COR-L47 (cell line): ENCODE results near the gene SLC17A9.

ENCODE experiments used
- DNase-seq: peaks from one replicate; lab custom pipeline; 2025; lab: John Stamatoyannopoulos, UW

The SLC17A9 gene

GRCh38 chr20:63005365-63005861 is 52.9 kb downstream of the SLC17A9 start:
- DNase-seq, result no peak

DNA sequence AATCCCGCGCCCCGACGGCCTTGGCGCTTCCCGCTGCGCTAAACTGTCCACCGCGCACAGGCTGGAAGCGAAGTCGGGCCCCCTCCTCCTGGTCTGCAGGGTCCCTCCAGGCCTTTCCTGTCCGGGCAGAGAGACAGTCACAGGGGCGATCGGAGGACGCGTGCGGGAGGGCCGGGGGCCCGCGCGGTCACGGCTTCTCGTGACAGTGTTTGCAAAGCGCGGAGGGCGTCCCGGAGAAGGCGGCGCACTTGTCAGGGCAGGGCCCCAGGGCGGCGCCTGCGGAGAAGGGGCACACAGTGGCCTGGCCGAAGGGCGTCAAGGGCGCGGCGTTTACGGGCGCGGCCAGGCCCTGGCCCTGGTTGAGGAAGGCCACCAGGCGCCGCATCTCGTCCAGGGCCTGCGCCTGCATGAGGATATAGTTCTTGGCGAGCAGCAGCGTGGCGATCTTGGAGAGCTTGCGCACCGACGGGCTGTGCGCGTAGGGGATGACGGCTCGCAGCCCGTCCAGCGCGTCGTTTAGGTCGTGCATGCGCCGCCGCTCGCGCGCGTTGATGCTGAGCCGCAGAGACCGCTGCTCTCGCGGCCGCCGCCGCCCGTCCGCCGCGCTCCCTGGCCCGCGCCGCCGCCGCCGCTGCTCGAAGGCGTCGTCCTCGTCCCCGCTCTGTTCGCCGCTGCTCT is 53.5 kb downstream of the SLC17A9 start:
- peak; percentile 15 for DNase-seq

- DNase-seq, result peak; percentile 30
These were observed 54.2 kb downstream of the SLC17A9 start, which contains the start of gene BHLHE23 for GRCh38 chr20:63006540-63007359. TSS of gene BHLHE23 (minus strand) at chr20:63006964. CDS start at chr20:63006774, 190 bp downstream.

DNA sequence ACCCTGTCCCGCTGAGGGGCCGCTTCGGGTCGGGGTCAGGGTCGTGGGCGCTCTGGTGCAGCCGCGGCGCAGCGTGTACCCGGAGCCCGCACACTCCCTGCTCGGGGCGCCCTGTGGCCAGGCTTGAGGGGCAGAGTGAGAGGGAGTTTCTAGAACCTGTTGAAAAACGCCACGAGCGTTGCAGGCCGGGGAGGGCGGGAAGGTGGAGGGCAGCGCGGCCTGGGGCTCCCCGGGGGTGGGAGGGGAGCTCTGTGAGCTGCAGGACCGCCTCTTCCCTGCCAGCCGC is 54.8 kb downstream of the SLC17A9 start:
- no peak for DNase-seq

DNA sequence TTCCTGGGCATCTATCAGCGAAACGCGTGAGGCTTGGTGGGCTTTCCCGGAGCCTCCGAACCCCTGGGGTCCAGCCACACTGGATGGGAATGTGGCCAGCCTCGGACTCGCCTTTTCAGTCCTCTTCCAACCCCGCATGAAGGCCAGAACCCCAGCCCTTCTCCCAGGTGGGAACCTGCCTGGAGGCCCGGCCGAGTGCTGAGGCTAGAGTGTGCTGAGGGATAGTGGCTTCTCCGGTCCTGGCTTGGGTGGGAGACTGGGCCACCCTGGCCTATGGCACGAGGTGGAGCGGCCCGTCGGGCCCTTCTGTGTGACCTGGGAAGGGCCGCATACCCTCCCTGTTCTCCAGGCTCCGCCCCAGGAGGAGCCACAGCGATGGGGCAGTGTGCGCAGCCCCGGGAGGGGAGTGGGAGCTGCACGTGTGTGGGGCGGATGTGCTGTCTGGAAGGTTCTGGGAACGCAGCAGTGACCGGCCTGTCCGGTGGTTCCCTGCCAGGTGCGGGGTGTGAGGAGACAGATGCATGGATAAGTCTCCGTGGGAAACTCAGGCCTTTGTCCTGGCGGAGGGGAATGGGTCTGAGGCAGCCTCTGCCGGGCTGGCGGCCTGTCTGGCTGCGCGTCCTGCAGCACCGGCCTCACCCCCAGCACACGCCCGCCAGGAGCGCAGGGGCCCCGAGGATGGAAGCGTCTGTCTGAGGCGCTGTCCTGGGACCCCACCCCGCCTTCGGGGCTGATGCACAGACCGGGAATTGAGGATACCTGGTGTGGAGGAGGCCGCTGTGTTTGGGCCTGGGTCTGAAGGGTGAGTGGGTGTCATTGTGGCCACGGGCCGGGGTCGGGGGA is 55.4 kb downstream of the SLC17A9 start:
- no peak for DNase-seq

GRCh38 chr20:63008541-63009044 is 56.1 kb downstream of the SLC17A9 start:
- no peak for DNase-seq

GRCh38 chr20:63009045-63009961 is 56.8 kb downstream of the SLC17A9 start:
- DNase-seq, result peak; percentile 68

DNA sequence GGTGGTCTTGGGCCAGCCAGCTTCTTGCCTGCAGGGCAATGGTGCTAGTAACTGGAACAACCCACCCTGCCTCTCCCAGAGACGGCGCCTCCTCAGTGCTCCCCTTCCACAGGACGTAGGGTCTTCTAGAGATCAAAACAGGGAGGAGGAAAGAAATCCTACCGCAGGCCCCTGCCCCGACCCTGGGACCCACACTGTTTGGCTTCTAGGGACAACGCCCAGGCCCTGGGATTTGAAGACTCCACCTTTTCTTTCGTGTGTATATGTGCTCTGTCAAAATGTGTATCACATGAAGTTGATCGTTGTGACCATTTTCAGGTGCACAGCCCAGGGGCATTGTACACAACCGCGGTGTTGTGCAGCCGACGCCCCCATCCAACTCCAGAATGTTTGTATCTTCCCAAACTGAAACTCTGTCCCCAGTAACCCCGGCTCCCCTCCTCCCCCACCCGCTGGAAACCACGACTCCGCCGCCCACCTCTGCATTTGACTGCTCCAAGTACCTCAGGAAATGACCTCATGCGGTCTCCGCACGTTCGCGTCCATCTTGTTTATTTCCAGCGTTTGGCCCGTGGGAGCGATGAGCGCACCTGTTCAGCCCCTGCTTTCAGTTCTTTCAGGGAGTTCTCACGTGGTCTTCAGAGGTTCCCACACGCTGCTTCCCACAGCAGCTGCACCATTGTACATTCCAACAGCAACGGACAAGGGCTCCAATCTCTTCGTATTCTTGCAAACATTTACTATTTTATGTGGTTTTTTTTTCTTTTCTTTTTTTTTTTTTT is 57.7 kb downstream of the SLC17A9 start:
- DNase-seq, result peak; percentile 17

- peak; percentile 14 for DNase-seq
These were observed 59.3 kb downstream of the SLC17A9 start for GRCh38 chr20:63011798-63012197.

DNA sequence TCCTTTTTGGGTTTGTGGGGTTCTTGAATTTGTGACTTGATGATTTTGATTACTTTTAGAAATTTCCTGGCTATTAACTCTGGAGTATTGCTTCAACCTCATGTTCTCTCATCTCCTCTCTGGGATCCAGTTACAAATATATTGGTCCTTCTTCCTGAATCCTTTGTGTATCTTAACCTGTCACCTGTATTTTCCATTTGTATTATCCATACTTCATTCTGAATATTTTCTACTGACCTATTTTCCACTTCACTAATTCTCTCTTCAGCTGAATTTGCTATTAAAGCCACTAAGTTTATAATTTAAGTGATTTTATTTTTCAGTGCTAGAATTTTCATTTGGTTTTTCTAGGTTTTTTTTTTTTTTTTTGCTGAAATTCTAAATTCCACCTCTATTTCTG is 60.7 kb downstream of the SLC17A9 start:
- DNase-seq, result no peak

- DNase-seq, result no peak
These were observed 61.8 kb downstream of the SLC17A9 start for GRCh38 chr20:63014287-63014686.

DNA sequence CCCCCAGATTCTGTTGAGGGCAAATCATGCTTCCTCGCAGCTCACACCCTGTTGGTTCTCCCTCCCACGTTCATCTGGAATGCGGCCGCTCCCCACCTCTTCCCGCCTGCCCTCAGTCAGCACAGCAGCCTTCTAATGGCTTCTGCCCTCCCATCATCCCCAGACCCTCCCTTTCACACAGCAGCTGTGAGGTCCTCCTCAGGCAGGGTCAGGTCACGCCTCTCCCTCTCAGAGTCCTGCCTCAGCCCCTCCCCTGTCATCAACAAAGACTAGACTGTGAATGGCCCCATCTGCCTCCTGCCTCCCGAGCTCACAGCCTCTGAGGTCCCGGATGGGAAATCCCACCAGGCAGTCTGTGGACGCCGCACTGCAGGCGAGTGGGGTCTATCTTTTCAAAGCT is 62.2 kb downstream of the SLC17A9 start:
- DNase-seq, result no peak

- DNase-seq, result no peak
These were observed 62.7 kb downstream of the SLC17A9 start for GRCh38 chr20:63015147-63015661.

- DNase-seq, result no peak
These were observed 63.3 kb downstream of the SLC17A9 start for GRCh38 chr20:63015662-63016361.

DNA sequence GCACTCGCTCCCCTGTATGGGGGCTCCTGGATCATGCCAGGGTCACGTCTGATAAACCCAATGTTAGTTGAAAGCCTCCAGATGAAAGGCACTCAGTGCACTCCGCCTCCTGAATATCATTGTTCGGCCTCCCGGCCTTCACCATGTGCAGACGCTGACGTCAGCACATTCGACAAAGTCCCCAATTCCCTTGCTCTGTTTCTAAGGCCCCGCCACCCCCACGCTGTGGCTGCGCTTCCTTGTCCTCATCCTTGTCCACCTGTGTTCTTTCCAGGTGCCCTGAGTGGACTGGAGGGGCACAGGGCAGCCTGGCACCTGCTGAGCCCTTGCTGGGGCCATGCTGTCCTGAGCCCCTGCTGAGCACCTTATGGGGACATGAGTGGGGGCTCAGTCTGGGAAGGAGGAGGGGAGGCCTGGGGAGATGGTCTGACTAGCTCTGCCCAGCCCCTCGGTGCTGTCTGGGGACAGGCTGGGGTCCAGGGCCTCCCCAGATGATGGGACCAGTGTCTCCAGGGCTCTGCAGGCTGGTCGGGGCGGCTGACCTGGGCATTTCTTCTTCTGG is 64.1 kb downstream of the SLC17A9 start:
- no peak for DNase-seq

DNA sequence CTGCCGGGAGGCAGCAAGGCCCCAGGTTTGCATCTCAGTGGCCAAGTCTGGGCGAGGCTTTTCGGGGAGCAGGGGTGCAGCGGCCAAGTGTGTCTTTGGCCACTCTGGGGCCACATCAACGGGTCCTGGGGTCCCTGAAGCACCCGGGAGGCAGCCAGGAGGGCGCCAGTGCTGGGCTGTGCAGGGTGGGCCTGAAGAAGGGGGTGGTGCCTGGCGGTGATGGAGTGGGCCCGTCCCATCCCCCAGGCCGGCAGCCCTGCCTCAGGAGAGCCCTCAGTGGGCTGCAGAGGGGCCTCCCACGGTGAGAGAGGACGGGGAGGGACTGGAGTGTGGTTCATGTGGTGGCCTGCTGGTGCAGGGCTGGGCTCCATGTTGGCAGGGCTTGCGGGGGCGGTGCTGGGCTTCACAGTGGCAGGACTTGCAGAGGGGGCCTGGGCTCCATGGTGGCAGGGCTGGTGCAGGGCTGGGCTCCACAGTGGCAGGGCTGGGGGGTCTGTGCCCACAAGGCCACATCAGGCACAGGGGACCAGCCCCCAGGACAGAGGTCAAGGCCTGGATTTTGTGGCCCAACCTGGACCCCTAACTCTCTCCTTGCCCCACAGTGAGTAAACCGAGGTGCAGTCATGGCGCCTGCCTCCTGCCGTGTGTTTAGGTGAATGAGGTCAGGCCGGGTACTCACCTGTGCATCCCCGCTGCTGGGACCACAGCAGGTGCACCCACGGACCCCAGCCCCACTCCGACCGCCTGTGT is 64.7 kb downstream of the SLC17A9 start:
- no peak for DNase-seq

DNA sequence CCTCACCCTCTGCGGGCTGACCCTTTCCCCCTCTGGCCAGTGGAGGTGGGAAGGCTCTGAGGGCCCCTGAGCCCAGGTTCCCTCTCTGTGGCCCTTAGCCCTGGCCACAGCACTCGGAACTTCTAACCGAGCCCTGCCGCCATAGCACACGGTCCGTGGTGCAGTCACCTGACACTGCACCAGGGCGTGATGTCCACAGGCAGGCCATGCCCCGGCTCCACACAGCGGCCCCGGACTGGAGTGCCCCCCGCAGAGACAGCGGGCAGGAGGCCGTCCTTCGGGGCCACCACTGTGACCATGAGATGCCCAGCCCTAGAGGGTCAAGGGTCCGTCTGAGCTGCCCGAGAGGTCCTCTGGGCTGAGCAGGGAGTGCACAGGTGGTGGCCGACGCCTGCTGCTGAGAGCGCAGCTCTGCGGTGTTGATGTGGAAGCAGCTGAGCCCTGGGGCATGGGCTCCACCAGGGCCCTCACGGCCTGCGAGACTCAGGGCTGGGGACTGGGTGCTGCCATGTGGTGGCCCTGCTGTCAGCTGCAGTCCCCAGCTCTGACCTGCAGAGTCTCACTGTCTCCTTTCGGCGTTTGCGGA is 65.4 kb downstream of the SLC17A9 start:
- DNase-seq, result no peak
